ENCODE measurements around the gene BMERB1. TPM values are rescaled to one million over a fixed set of nuclear protein-coding genes. Genes with fewer than 3 reads are reported as not detected.
A peak's percentile ranks its signal among the peaks of the same experiment; 100 is the strongest.

Gene BMERB1
- total and polyA plus RNA-seq, 9 of the 15 experiments (the other 6 are each of a cell fraction or from before 2014, with no cell fraction given) = 0.29 to 2.9 (median 0.94) TPM

GRCh38 chr16:15573274-15573895 lies 139.0 kb downstream of the BMERB1 start (continued):
- TF ChIP-seq CBX8 (IDR thresholded peaks at IDR 0.05; ENCODE audit: borderline replicate concordance, extremely low read depth, low read depth, low read length, poor library complexity, severe bottlenecking) (no peak), RCOR1 (IDR thresholded peaks at IDR 0.05; ENCODE audit: borderline replicate concordance in 1 of 2, low read depth in 2 of 2, low read length in 2 of 2) (peak in 1 of 2 experiments; percentile 65; a peak in 1 of 4 replicates), HBP1 (CRISPR knock-in tag; IDR thresholded peaks at IDR 0.05) (0 out of 2 replicates have a peak, but pooled peaks have one; percentile 3), EP400 (IDR thresholded peaks at IDR 0.05) (no peak), DPF2 (IDR thresholded peaks at IDR 0.05) (peak; percentile 24; the same call in 1 of the 2 replicates), POLR2B (IDR thresholded peaks at IDR 0.05; ENCODE audit: low read depth, partially characterized antibody) (peak; percentile 32), ARHGAP35 (IDR thresholded peaks at IDR 0.05; ENCODE audit: partially characterized antibody) (no peak), ELF1 (tag; IDR thresholded peaks at IDR 0.05) (0 out of 2 replicates have a peak, but pooled peaks have one; percentile 36), LARP7 (IDR thresholded peaks at IDR 0.05) (no peak), ATF3 (IDR thresholded peaks at IDR 0.05) (0 out of 2 replicates have a peak, but pooled peaks have one; percentile 17), ATF3 (CRISPR knock-in tag; conservative IDR thresholded peaks at IDR 0.05) (no peak), SP1 (CRISPR knock-in tag; IDR thresholded peaks at IDR 0.05) (peak; percentile 64), JUND (IDR thresholded peaks at IDR 0.05; ENCODE audit: borderline replicate concordance, low read depth, low read length) (peak; percentile 73), JUND (tag; IDR thresholded peaks at IDR 0.05; ENCODE audit: borderline replicate concordance, low read depth, low read length) (peak; percentile 48; the same call in 1 of the 3 replicates), IFI16 (CRISPR knock-in tag; IDR thresholded peaks at IDR 0.05) (no peak), ZNF639 (CRISPR knock-in tag; conservative IDR thresholded peaks at IDR 0.05 in 1 of 2, IDR thresholded peaks at IDR 0.05 in 1 of 2) (no peak; a peak in 1 of 4 replicates), MAZ (CRISPR knock-in tag; conservative IDR thresholded peaks at IDR 0.05 in 1 of 2, IDR thresholded peaks at IDR 0.05 in 1 of 2) (no peak), NR2C1 (IDR thresholded peaks at IDR 0.05) (no peak), NR2C1 (tag; IDR thresholded peaks at IDR 0.05) (peak; percentile 55), KLF10 (CRISPR knock-in tag; IDR thresholded peaks at IDR 0.05) (0 out of 2 replicates have a peak, but pooled peaks have one; percentile 18), ILF3 (IDR thresholded peaks at IDR 0.05; ENCODE audit: borderline replicate concordance) (0 out of 2 replicates have a peak, but pooled peaks have one; percentile 1)

All from K562 (cell line).